Glutamatergic neuron (in vitro differentiated cells): ENCODE data around the gene TEKTIP1. TPM values are rescaled to one million over a fixed set of nuclear protein-coding genes. Genes with fewer than 3 reads are reported as not detected.
A peak's percentile ranks its signal among the peaks of the same experiment; 100 is the strongest.

Experiments
- DNase-seq: peaks from one replicate; pipeline ENCODE4 v3.0.0; 2022
- H3K27ac Mint-ChIP-seq: one replicate; pipeline ENCODE4 v1.8.0; 2020; ENCODE audit warnings: mild to moderate bottlenecking, mixed read lengths, inconsistent platforms; ENCODE audit not compliant: unreplicated experiment
- H3K27me3 Mint-ChIP-seq: one replicate; pipeline ENCODE4 v1.8.0; 2020; ENCODE audit warnings: mild to moderate bottlenecking, moderate library complexity, mixed read lengths, inconsistent platforms; ENCODE audit not compliant: unreplicated experiment
- H3K36me3 Mint-ChIP-seq: one replicate; pipeline ENCODE4 v1.8.0; 2020; ENCODE audit warnings: mild to moderate bottlenecking, mixed read lengths, inconsistent platforms; ENCODE audit not compliant: unreplicated experiment
- H3K4me1 Mint-ChIP-seq: one replicate; pipeline ENCODE4 v1.8.0; 2020; ENCODE audit warnings: mild to moderate bottlenecking, low read depth, mixed read lengths, inconsistent platforms; ENCODE audit not compliant: unreplicated experiment
- H3K4me3 Mint-ChIP-seq: one replicate; pipeline ENCODE4 v1.8.0; 2020; ENCODE audit warnings: mild to moderate bottlenecking, mixed read lengths, inconsistent platforms; ENCODE audit not compliant: unreplicated experiment
- H3K9me3 Mint-ChIP-seq: one replicate; pipeline ENCODE4 v1.8.0; 2020; ENCODE audit warnings: mild to moderate bottlenecking, moderate library complexity, mixed read lengths, inconsistent platforms; ENCODE audit not compliant: unreplicated experiment
- CTCF ChIP-seq: fragments of 200-600 bp; sonication (generic); IDR thresholded peaks from one replicate; pipeline ENCODE4 v1.5.0; 2021; ENCODE audit not compliant: partially characterized antibody, unreplicated experiment
- total RNA-seq: library from RNA; stranded (reverse); fragmentation: NEBNext Ultra II Directional; extraction: Animal tissue kit (Norgen Biotek cat#: 25700); gene quantifications from one replicate; pipeline ENCODE4 v1.2.1, GENCODE V29; 2021; ENCODE audit not compliant: unreplicated experiment

Gene TEKTIP1
- total RNA-seq, 1 donor from 2014 or later = 2.5 TPM

GRCh38 chr19:3520166-3521103 lies 18.5 kb upstream of the TEKTIP1 start:
- peak; percentile 14 for DNase-seq
- peaks cover 6% of the 10 kb centered on the region for H3K27me3 Mint-ChIP-seq
- no peak for TF ChIP-seq CTCF
- no peak overlapping the region for H3K27ac Mint-ChIP-seq
- peaks cover 24% of the 10 kb centered on the region for H3K4me1 Mint-ChIP-seq
- peaks cover 5% of the 10 kb centered on the region for H3K36me3 Mint-ChIP-seq
- H3K9me3 Mint-ChIP-seq = peaks cover 10% of the 10 kb centered on the region
- no peak overlapping the region for H3K4me3 Mint-ChIP-seq

- no peak for TF ChIP-seq CTCF
- Mint-ChIP-seq H3K27ac (no peak overlapping the region), H3K4me1 (peaks cover 21% of the 10 kb centered on the region), H3K9me3 (peaks cover 10% of the 10 kb centered on the region), H3K36me3 (peaks cover 5% of the 10 kb centered on the region), H3K4me3 (peak overlapping the region; percentile 21), H3K27me3 (peaks cover 6% of the 10 kb centered on the region)
- no peak for DNase-seq
These were observed 17.9 kb upstream of the TEKTIP1 start for GRCh38 chr19:3521104-3521445.

GRCh38 chr19:3522421-3523360 lies 16.3 kb upstream of the TEKTIP1 start:
- Mint-ChIP-seq H3K36me3 (peaks cover 5% of the 10 kb centered on the region), H3K4me3 (peak overlapping the region; percentile 34), H3K27me3 (peaks cover 4% of the 10 kb centered on the region), H3K27ac (no peak overlapping the region), H3K4me1 (peaks cover 13% of the 10 kb centered on the region), H3K9me3 (peaks cover 10% of the 10 kb centered on the region)
- TF ChIP-seq CTCF = no peak
- no peak for DNase-seq

GRCh38 chr19:3523361-3524077 lies 15.5 kb upstream of the TEKTIP1 start:
- no peak overlapping the region for H3K4me3 Mint-ChIP-seq
- H3K4me1 Mint-ChIP-seq = peaks cover 13% of the 10 kb centered on the region
- peaks cover 10% of the 10 kb centered on the region for H3K9me3 Mint-ChIP-seq
- H3K27me3 Mint-ChIP-seq = peaks cover 4% of the 10 kb centered on the region
- peaks cover 5% of the 10 kb centered on the region for H3K36me3 Mint-ChIP-seq
- TF ChIP-seq CTCF = no peak
- no peak for DNase-seq
- H3K27ac Mint-ChIP-seq = peak overlapping the region; percentile 33
